Smooth muscle cell (in vitro differentiated cells): ENCODE results near the gene RRAS. TPM values are rescaled to one million over a fixed set of nuclear protein-coding genes. Genes with fewer than 3 reads are reported as not detected.

Source experiments
- DNase-seq: peaks from one replicate; lab custom pipeline; 2025; ENCODE audit not compliant: unreplicated experiment; lab: John Stamatoyannopoulos, UW
- H2AFZ ChIP-seq: fragments of 200-600 bp; sonication (generic); 2 replicates; pipeline ENCODE4 v1.6.0; 2016; ENCODE audit warnings: antibody characterized with exemption, low read depth, mild to moderate bottlenecking
- H3F3A ChIP-seq: fragments of 200-600 bp; sonication (generic); 2 replicates; pipeline ENCODE4 v1.6.0; 2017; ENCODE audit warnings: antibody characterized with exemption, low read depth
- H3K27ac ChIP-seq: fragments of 200-600 bp; sonication (generic); 2 replicates; pipeline ENCODE4 v1.5.1; 2016; ENCODE audit warnings: low read depth, mild to moderate bottlenecking
- H3K27me3 ChIP-seq: fragments of 200-600 bp; sonication (generic); 2 replicates; pipeline ENCODE4 v1.6.1; 2016; ENCODE audit warnings: low read depth, mild to moderate bottlenecking
- H3K36me3 ChIP-seq: fragments of 200-600 bp; sonication (generic); 2 replicates; pipeline ENCODE4 v1.5.1; 2016; ENCODE audit warnings: low read depth
- H3K4me1 ChIP-seq: fragments of 200-600 bp; sonication (generic); 2 replicates; pipeline ENCODE4 v1.5.1; 2016; ENCODE audit warnings: low read depth
- H3K4me2 ChIP-seq: fragments of 200-600 bp; sonication (generic); 2 replicates; pipeline ENCODE4 v1.6.0; 2016; ENCODE audit warnings: mild to moderate bottlenecking
- H3K4me3 ChIP-seq: fragments of 200-600 bp; sonication (generic); 2 replicates; pipeline ENCODE4 v1.5.1; 2016; ENCODE audit warnings: mild to moderate bottlenecking
- H3K79me2 ChIP-seq: fragments of 200-600 bp; sonication (generic); 2 replicates; pipeline ENCODE4 v1.6.0; 2016; ENCODE audit warnings: low read depth, mild to moderate bottlenecking
- H3K9ac ChIP-seq: fragments of 200-600 bp; sonication (generic); 2 replicates; pipeline ENCODE4 v1.6.0; 2016; ENCODE audit warnings: low read depth
- H3K9me3 ChIP-seq: fragments of 200-600 bp; sonication (generic); replicated peaks from 2 replicates; pipeline ENCODE4 v1.5.1; 2016; ENCODE audit warnings: low read depth
- H4K20me1 ChIP-seq: fragments of 200-600 bp; sonication (generic); 2 replicates; pipeline ENCODE4 v1.6.0; 2016; ENCODE audit warnings: low read depth
- WGBS: methylation state at CpG from one replicate; pipeline ENCODE4 v1.1.7; 2016; ENCODE audit warnings: low lambda C conversion rate; 5-methylcytosine and 5-hydroxymethylcytosine counted together
- polyA plus RNA-seq: library from polyadenylated mRNA; unstranded; fragments of >200 nt; fragmentation: Nextera tagmentation; extraction: Ambion mirVana; gene quantifications from 2 replicates; pipeline ENCODE4 v1.2.1, GENCODE V29; 2016
- total RNA-seq: library from RNA; depleted of rRNA; stranded (reverse); fragments of >200 nt; gene quantifications from 2 replicates; pipeline ENCODE4 v1.2.3, GENCODE V29; 2014
- TF ChIP-seq, protein P1 (sequence below): fragments of 200-600 bp; sonication (generic); IDR thresholded peaks from 2 replicates; pipeline ENCODE4 v1.5.1; 2017; ENCODE audit warnings: borderline replicate concordance, mild to moderate bottlenecking, antibody characterized with exemption; ENCODE audit not compliant: insufficient read depth, poor library complexity, severe bottlenecking

Gene RRAS
- total and polyA plus RNA-seq, 2 experiments from 2014 or later, result 86.5 to 224 TPM

DNA sequence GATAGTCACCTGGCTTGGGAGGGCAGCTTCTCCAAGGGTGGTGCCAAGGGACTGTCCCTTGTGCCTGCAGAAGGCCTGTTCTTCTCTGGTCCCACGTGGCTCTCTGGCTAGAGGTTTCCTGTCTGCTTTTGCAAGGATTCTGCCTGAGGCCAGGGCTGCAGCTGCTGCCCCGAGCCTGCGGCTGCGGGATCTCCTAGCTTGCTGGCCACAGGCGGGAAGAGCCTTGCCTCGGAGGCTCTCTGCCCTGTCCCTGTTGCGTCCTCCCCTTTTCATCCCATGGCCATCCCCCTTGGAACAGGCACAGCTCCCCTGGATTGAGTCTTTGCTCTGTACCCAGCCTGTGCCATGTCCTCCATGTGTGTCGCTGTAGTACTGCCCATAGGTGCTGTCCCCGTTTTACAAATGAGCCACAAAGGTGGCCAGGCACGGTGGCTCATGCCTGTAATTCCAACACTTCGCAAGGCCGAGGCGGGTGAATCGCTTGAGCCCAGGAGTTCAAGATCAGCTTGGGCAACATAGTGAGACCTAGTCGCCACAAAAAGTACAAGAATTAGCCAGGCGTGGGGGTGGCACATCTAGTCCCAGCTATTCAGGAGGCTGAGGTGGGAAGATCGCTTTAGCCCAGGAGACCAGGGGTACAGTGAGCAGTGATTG lies 16.6 kb upstream of the RRAS start:
- Histone ChIP-seq H3K9ac (no peak overlapping the region), H3K4me2 (no peak overlapping the region), H3K4me1 (no peaks in the 10 kb centered on the region), H3F3A (no peaks in the 10 kb centered on the region), H3K27me3 (no peaks in the 10 kb centered on the region), H3K27ac (no peak overlapping the region), H3K4me3 (no peak overlapping the region), H3K9me3 (no peaks in the 10 kb centered on the region), H2AFZ (no peak overlapping the region), H4K20me1 (peaks cover 27% of the 10 kb centered on the region), H3K36me3 (no peaks in the 10 kb centered on the region), H3K79me2 (no peaks in the 10 kb centered on the region)
- DNase-seq, result no peak
- TF ChIP-seq, protein P1, sequence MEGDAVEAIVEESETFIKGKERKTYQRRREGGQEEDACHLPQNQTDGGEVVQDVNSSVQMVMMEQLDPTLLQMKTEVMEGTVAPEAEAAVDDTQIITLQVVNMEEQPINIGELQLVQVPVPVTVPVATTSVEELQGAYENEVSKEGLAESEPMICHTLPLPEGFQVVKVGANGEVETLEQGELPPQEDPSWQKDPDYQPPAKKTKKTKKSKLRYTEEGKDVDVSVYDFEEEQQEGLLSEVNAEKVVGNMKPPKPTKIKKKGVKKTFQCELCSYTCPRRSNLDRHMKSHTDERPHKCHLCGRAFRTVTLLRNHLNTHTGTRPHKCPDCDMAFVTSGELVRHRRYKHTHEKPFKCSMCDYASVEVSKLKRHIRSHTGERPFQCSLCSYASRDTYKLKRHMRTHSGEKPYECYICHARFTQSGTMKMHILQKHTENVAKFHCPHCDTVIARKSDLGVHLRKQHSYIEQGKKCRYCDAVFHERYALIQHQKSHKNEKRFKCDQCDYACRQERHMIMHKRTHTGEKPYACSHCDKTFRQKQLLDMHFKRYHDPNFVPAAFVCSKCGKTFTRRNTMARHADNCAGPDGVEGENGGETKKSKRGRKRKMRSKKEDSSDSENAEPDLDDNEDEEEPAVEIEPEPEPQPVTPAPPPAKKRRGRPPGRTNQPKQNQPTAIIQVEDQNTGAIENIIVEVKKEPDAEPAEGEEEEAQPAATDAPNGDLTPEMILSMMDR, result no peak
- 95% methylated on average over 17 of the region's 17 CpGs for WGBS

DNA sequence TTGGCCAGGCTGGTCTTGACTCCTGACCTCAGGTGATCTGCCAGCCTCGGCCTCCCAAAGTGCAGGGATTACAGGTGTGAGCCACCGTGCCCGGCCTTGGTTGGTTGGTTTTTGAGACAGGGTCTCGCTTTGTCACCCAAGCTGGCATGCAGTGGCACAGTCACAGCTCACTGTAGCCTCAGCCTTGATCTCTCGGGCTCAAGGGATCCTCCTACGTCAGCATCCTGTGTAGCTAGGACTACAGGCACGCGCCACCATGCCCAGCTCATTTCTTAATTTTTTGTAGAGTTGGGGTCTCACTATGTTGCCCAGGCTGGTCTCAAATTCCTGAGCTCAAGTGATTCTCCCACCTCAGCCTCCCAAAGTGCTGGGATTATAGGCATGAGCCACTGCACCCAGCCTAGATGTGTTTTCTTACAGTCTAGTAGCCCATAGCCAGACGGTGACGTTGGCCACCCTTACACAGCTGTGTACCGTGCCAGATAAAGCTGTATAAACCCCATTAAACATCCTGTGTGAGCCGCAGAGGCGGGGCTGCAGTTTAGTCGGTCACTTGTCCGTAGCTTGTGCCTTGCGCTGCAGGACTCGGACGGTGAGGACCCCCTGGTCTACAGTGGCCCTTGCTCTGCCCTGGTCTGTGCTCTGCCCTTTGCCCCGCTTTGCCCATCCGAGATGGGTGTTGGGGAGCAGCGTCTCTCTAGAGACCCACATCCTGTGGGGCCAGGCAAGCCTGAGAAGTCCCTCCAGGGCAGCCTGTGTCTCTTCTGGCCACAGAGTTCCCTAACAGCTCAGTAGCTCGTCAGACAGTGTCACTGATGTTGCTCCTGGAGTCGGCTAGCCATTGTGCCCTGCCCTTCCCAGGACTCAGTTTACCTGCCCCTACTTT lies 15.9 kb upstream of the RRAS start:
- Histone ChIP-seq H3K9ac (no peak overlapping the region), H3K9me3 (no peaks in the 10 kb centered on the region), H3K4me1 (no peaks in the 10 kb centered on the region), H3K79me2 (no peaks in the 10 kb centered on the region), H3K36me3 (no peaks in the 10 kb centered on the region), H3K27me3 (no peaks in the 10 kb centered on the region), H4K20me1 (peaks cover 20% of the 10 kb centered on the region), H3K27ac (no peak overlapping the region), H3F3A (no peaks in the 10 kb centered on the region), H2AFZ (no peak overlapping the region), H3K4me2 (no peak overlapping the region), H3K4me3 (no peak overlapping the region)
- TF ChIP-seq, protein P1, result no peak
- WGBS, result 96% methylated on average over 23 of the region's 23 CpGs
- no peak for DNase-seq

DNA sequence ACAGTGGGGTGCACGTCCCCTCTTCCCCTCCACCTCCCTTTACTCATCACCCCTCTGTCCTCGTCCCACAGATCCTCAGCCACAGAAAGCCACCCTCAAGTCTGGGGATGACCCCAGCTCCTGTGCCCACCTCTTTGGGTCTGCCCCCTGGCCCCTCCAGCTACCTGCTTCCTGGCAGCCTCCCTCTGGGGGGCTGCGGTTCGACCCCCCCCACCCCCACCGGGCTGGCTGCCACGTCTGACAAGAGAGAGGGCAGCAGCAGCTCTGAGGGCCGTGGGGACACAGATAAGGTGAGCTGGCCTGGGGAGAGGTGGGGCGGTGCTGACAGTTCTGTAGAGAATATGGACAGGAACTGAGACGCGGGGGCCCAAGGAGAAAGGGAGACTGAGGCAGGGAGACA lies 14.6 kb upstream of the RRAS start:
- H3K27me3 ChIP-seq, result no peaks in the 10 kb centered on the region
- H3K9ac ChIP-seq, result no peak overlapping the region
- no peak overlapping the region for H3K27ac ChIP-seq
- H3F3A ChIP-seq, result no peaks in the 10 kb centered on the region
- WGBS, result 98% methylated on average over 10 of the region's 10 CpGs
- H2AFZ ChIP-seq, result no peak overlapping the region
- H3K4me1 ChIP-seq, result no peaks in the 10 kb centered on the region
- TF ChIP-seq, protein P1, result no peak
- H3K9me3 ChIP-seq, result no peaks in the 10 kb centered on the region
- H3K79me2 ChIP-seq, result no peaks in the 10 kb centered on the region
- no peak overlapping the region for H3K4me3 ChIP-seq
- H4K20me1 ChIP-seq, result peaks cover 23% of the 10 kb centered on the region
- no peak for DNase-seq
- no peaks in the 10 kb centered on the region for H3K36me3 ChIP-seq
- H3K4me2 ChIP-seq, result no peak overlapping the region

DNA sequence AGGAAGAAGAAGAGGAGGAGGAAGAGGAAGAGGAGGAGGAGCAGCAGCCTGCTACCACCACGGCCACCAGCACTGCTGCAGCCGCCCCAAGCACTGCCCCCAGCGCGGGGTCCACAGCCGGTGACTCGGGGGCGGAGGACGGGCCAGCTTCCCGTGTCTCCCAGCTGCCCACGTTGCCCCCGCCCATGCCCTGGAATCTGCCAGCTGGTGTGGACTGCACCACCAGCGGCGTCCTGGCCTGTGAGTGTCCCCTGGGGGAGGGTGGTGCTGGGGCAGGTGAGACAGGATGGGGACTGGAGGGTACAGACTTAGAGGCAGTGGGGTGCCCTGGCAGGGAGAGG lies 13.5 kb upstream of the RRAS start:
- Histone ChIP-seq H3K4me2 (no peak overlapping the region), H3K4me1 (no peaks in the 10 kb centered on the region), H3K27ac (no peak overlapping the region), H3K27me3 (no peaks in the 10 kb centered on the region), H3F3A (no peaks in the 10 kb centered on the region), H3K9ac (no peak overlapping the region), H3K36me3 (no peaks in the 10 kb centered on the region), H3K9me3 (no peaks in the 10 kb centered on the region), H2AFZ (no peak overlapping the region), H3K79me2 (peaks cover 6% of the 10 kb centered on the region), H3K4me3 (no peak overlapping the region), H4K20me1 (peaks cover 34% of the 10 kb centered on the region)
- whole genome bisulfite sequencing, result 96% methylated on average over 13 of the region's 13 CpGs
- no peak for DNase-seq
- TF ChIP-seq, protein P1, result no peak
